Ovary (tissue), 3 donors: ENCODE results near the gene SP140.

Experiments used
- EP300 ChIP-seq: sonication (generic); formaldehyde crosslinking; IDR thresholded peaks from one replicate; pipeline ENCODE4 v1.6.1; 2017; ENCODE audit warnings: antibody characterized with exemption
- POLR2A ChIP-seq: fragments of 450-650 bp; IDR thresholded peaks from one replicate; pipeline ENCODE4 v1.6.1; 2017; ENCODE audit warnings: antibody characterized with exemption, mild to moderate bottlenecking, moderate library complexity
- TF ChIP-seq, protein P1 (sequence below), 3 donors: fragments of 450-650 bp in 2 of 3; fragments of 200-600 bp in 1 of 3; IDR thresholded peaks; one replicate each; pipeline versions ENCODE4 v1.5.1 to v1.8.0; 2016 to 2022; ENCODE audit warnings: antibody characterized with exemption in 3 of 3, mild to moderate bottlenecking in 1 of 3
- donor health status: DM: no; HTN: no; CAD: no.

DNA sequence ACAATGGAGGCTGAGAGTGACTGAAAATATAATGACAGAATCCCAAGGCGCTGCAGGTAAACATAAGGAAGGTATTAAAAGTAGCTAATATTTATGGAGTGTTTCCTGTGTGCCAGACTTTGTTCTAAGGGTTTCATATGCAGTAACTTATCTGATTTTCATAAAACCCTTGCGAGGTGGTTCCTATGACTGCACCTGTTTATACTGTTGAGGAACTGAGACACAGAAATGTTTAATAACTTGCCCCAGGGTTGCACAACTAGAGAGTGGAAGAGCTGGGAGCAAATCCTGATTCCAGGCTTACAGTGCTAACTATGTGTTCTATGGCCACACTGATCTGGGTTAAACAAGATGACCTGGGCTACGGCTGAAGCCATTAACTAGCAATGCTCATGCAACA lies 8.1 kb upstream of the SP140 start:
- TF ChIP-seq EP300: no peak
- no peak for TF ChIP-seq POLR2A
- TF ChIP-seq, protein P1, sequence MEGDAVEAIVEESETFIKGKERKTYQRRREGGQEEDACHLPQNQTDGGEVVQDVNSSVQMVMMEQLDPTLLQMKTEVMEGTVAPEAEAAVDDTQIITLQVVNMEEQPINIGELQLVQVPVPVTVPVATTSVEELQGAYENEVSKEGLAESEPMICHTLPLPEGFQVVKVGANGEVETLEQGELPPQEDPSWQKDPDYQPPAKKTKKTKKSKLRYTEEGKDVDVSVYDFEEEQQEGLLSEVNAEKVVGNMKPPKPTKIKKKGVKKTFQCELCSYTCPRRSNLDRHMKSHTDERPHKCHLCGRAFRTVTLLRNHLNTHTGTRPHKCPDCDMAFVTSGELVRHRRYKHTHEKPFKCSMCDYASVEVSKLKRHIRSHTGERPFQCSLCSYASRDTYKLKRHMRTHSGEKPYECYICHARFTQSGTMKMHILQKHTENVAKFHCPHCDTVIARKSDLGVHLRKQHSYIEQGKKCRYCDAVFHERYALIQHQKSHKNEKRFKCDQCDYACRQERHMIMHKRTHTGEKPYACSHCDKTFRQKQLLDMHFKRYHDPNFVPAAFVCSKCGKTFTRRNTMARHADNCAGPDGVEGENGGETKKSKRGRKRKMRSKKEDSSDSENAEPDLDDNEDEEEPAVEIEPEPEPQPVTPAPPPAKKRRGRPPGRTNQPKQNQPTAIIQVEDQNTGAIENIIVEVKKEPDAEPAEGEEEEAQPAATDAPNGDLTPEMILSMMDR (IDR thresholded peaks at IDR 0.05): no peak
